Neural cell (in vitro differentiated cells): ENCODE results near the gene PTPDC1. TPM values are rescaled to one million over a fixed set of nuclear protein-coding genes. Genes with fewer than 3 reads are reported as not detected.

Source experiments
- H2AFZ ChIP-seq: fragments of 200-600, 300-800 bp; sonication (generic), shearing (Covaris generic); 2 replicates; pipeline ENCODE4 v1.6.0; 2014; ENCODE audit warnings: low read depth, mild to moderate bottlenecking, antibody characterized with exemption, low read length, moderate library complexity
- H3F3A ChIP-seq: fragments of 200-600 bp; shearing (Covaris generic); 2 replicates; pipeline ENCODE4 v1.6.1; 2016; ENCODE audit warnings: mild to moderate bottlenecking, moderate library complexity, mixed read lengths, antibody characterized with exemption, low read length; ENCODE audit not compliant: insufficient read depth, poor library complexity, severe bottlenecking
- H3K27ac ChIP-seq: fragments of 200-600, 300-800 bp; sonication (generic), shearing (Covaris generic); 2 replicates; pipeline ENCODE4 v1.5.1; 2014; ENCODE audit warnings: mild to moderate bottlenecking, low read length, moderate library complexity
- H3K27me3 ChIP-seq: fragments of 300-800, 200-600 bp; sonication (generic), shearing (Covaris generic); 2 replicates; pipeline ENCODE4 v1.6.0; 2014; ENCODE audit warnings: mild to moderate bottlenecking, low read depth, low read length, moderate library complexity; ENCODE audit not compliant: insufficient read depth
- H3K36me3 ChIP-seq: fragments of 300-800, 200-600 bp; sonication (generic), shearing (Covaris generic); 2 replicates; pipeline ENCODE4 v1.5.1; 2014; ENCODE audit warnings: mild to moderate bottlenecking, antibody characterized with exemption, low read length, moderate library complexity; ENCODE audit not compliant: insufficient read depth
- H3K4me2 ChIP-seq: fragments of 300-800, 200-600 bp; sonication (generic), shearing (Covaris generic); 2 replicates; pipeline ENCODE4 v1.6.0; 2014; ENCODE audit warnings: mild to moderate bottlenecking, low read length
- H3K4me3 ChIP-seq: fragments of 300-800, 200-600 bp; sonication (generic), shearing (Covaris generic); 2 replicates; pipeline ENCODE4 v1.5.1; 2014; ENCODE audit warnings: mild to moderate bottlenecking, low read length, moderate library complexity
- H3K79me2 ChIP-seq: fragments of 200-600 bp; shearing (Covaris generic); replicated peaks from 2 replicates; pipeline ENCODE4 v1.6.0; 2014; ENCODE audit warnings: mild to moderate bottlenecking, low read length, moderate library complexity; ENCODE audit not compliant: insufficient read depth
- H3K9ac ChIP-seq: fragments of 300-800, 200-600 bp; sonication (generic), shearing (Covaris generic); 2 replicates; pipeline ENCODE4 v1.6.1; 2016; ENCODE audit warnings: mild to moderate bottlenecking, low read length, mixed read lengths
- H3K9me2 ChIP-seq: fragments of 200-600 bp; shearing (Covaris generic); 2 replicates; pipeline ENCODE4 v1.6.1; 2016; ENCODE audit warnings: mild to moderate bottlenecking, low read length, mixed read lengths; ENCODE audit not compliant: insufficient read depth
- H3K9me3 ChIP-seq: fragments of 200-600, 300-800 bp; sonication (generic), shearing (Covaris generic); 2 replicates; pipeline ENCODE4 v1.6.1; 2016; ENCODE audit warnings: mild to moderate bottlenecking, mixed run types, low read length, moderate library complexity, mixed read lengths
- H4K20me1 ChIP-seq: fragments of 200-600 bp; shearing (Covaris generic); 2 replicates; pipeline ENCODE4 v1.6.1; 2016; ENCODE audit warnings: mild to moderate bottlenecking, mixed run types; ENCODE audit not compliant: insufficient read depth
- EP300 ChIP-seq: fragments of 450-650 bp; conservative IDR thresholded peaks from 2 replicates; pipeline ENCODE4 v1.6.1; 2014; ENCODE audit warnings: antibody characterized with exemption, mild to moderate bottlenecking, moderate library complexity; ENCODE audit not compliant: poor library complexity, severe bottlenecking
- EZH2 ChIP-seq: fragments of 200-600, 300-800 bp; shearing (Covaris generic), sonication (generic); IDR thresholded peaks from 2 replicates; pipeline ENCODE4 v1.6.1; 2014; ENCODE audit warnings: antibody characterized with exemption, low read length, borderline replicate concordance, mild to moderate bottlenecking; ENCODE audit not compliant: insufficient read depth, poor library complexity, severe bottlenecking
- MXI1 ChIP-seq: fragments of 450-650 bp; conservative IDR thresholded peaks from 2 replicates; pipeline ENCODE4 v1.6.1; 2014; ENCODE audit warnings: antibody characterized with exemption, mild to moderate bottlenecking; ENCODE audit not compliant: poor library complexity, severe bottlenecking
- POLR2AphosphoS5 ChIP-seq: IDR thresholded peaks from 2 replicates; pipeline ENCODE4 v1.6.1; 2012
- RAD21 ChIP-seq: fragments of 450-650 bp; conservative IDR thresholded peaks from 2 replicates; pipeline ENCODE4 v1.6.1; 2014; ENCODE audit warnings: antibody characterized with exemption, mild to moderate bottlenecking, moderate library complexity
- SMC3 ChIP-seq: fragments of 450-650 bp; conservative IDR thresholded peaks from 2 replicates; pipeline ENCODE4 v1.6.1; 2014; ENCODE audit warnings: antibody characterized with exemption, mild to moderate bottlenecking, moderate library complexity; ENCODE audit not compliant: poor library complexity
- TAF1 ChIP-seq: IDR thresholded peaks from 2 replicates; pipeline ENCODE4 v1.6.1; 2012; ENCODE audit warnings: low read depth
- polyA plus RNA-seq: library from polyadenylated mRNA; depleted of rRNA; stranded (reverse); fragments of >200 nt; gene quantifications from 2 replicates; pipeline ENCODE4 v1.2.3, GENCODE V29; 2014
- TF ChIP-seq, protein P1 (sequence below): IDR thresholded peaks from 2 replicates; pipeline ENCODE4 v1.6.1; 2012; ENCODE audit warnings: borderline replicate concordance
- TF ChIP-seq, protein P2 (sequence below): fragments of 450-650 bp; IDR thresholded peaks from 2 replicates; pipeline ENCODE4 v1.5.1; 2014; ENCODE audit warnings: antibody characterized with exemption, mild to moderate bottlenecking, moderate library complexity; ENCODE audit not compliant: poor library complexity, severe bottlenecking

The PTPDC1 gene
- polyA plus RNA-seq, 1 donor from 2014 or later, result 23.7 TPM

DNA sequence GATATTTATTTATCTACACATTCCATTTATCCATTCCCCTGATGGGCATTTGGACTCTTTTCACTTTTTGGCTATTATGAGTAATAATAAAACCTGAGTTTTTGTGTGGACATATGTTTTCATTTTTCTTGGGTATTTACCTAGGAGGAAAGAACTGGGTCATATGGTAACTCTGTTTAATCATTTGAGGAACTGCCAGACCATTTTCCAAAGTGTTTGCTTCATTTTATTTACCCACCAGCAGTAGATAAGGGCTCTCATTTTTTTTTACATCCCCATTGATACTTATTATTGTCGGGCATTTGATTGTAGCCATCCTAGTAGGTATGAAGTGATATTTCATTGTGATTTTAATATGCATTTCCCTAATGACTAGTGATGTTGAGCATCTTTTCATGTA lies 7.7 kb upstream of the PTPDC1 start:
- H4K20me1 ChIP-seq, result no peaks in the 10 kb centered on the region
- no peak overlapping the region for H2AFZ ChIP-seq
- no peaks in the 10 kb centered on the region for H3F3A ChIP-seq
- no peaks in the 10 kb centered on the region for H3K36me3 ChIP-seq
- H3K9me2 ChIP-seq, result no peaks in the 10 kb centered on the region
- TF ChIP-seq, protein P1, sequence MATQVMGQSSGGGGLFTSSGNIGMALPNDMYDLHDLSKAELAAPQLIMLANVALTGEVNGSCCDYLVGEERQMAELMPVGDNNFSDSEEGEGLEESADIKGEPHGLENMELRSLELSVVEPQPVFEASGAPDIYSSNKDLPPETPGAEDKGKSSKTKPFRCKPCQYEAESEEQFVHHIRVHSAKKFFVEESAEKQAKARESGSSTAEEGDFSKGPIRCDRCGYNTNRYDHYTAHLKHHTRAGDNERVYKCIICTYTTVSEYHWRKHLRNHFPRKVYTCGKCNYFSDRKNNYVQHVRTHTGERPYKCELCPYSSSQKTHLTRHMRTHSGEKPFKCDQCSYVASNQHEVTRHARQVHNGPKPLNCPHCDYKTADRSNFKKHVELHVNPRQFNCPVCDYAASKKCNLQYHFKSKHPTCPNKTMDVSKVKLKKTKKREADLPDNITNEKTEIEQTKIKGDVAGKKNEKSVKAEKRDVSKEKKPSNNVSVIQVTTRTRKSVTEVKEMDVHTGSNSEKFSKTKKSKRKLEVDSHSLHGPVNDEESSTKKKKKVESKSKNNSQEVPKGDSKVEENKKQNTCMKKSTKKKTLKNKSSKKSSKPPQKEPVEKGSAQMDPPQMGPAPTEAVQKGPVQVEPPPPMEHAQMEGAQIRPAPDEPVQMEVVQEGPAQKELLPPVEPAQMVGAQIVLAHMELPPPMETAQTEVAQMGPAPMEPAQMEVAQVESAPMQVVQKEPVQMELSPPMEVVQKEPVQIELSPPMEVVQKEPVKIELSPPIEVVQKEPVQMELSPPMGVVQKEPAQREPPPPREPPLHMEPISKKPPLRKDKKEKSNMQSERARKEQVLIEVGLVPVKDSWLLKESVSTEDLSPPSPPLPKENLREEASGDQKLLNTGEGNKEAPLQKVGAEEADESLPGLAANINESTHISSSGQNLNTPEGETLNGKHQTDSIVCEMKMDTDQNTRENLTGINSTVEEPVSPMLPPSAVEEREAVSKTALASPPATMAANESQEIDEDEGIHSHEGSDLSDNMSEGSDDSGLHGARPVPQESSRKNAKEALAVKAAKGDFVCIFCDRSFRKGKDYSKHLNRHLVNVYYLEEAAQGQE, result no peak
- TF ChIP-seq POLR2AphosphoS5 (no peak), EP300 (no peak), TAF1 (no peak), MXI1 (no peak), EZH2 (no peak), RAD21 (no peak), SMC3 (no peak)
- TF ChIP-seq, protein P2, sequence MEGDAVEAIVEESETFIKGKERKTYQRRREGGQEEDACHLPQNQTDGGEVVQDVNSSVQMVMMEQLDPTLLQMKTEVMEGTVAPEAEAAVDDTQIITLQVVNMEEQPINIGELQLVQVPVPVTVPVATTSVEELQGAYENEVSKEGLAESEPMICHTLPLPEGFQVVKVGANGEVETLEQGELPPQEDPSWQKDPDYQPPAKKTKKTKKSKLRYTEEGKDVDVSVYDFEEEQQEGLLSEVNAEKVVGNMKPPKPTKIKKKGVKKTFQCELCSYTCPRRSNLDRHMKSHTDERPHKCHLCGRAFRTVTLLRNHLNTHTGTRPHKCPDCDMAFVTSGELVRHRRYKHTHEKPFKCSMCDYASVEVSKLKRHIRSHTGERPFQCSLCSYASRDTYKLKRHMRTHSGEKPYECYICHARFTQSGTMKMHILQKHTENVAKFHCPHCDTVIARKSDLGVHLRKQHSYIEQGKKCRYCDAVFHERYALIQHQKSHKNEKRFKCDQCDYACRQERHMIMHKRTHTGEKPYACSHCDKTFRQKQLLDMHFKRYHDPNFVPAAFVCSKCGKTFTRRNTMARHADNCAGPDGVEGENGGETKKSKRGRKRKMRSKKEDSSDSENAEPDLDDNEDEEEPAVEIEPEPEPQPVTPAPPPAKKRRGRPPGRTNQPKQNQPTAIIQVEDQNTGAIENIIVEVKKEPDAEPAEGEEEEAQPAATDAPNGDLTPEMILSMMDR, result no peak
- H3K27ac ChIP-seq, result no peak overlapping the region
- no peak overlapping the region for H3K4me2 ChIP-seq
- no peak overlapping the region for H3K9ac ChIP-seq
- no peaks in the 10 kb centered on the region for H3K27me3 ChIP-seq
- no peaks in the 10 kb centered on the region for H3K79me2 ChIP-seq
- no peaks in the 10 kb centered on the region for H3K9me3 ChIP-seq
- H3K4me3 ChIP-seq, result no peak overlapping the region

DNA sequence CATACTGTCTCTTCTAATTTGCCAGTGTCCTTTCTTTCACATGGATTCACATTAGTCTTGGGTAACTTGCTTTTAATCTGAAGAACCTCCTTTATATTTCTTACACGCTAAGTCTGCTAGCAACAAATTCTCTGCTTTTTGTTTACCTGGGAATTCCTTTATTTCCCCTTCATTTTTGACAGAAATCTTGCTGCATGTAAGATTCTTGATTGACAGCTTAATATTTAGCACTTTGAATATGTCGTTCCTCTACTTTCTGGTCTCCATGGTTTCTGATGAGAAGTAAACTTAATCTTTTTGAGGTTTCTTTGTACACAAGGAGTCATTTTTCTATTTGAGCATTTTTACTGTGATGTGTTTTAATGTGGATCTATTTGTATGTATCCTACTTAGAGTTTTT lies 6.2 kb upstream of the PTPDC1 start:
- Histone ChIP-seq H3K79me2 (no peaks in the 10 kb centered on the region), H3K27me3 (no peaks in the 10 kb centered on the region), H2AFZ (no peak overlapping the region), H4K20me1 (no peaks in the 10 kb centered on the region), H3K27ac (peak overlapping the region; percentile 70), H3K36me3 (no peaks in the 10 kb centered on the region), H3K9ac (peak overlapping the region; percentile 6), H3F3A (no peaks in the 10 kb centered on the region), H3K4me3 (peak overlapping the region; percentile 43), H3K9me3 (no peaks in the 10 kb centered on the region), H3K9me2 (no peaks in the 10 kb centered on the region), H3K4me2 (peak overlapping the region; percentile 37)
- TF ChIP-seq EP300, result peak; percentile 80
- TF ChIP-seq, protein P2, result no peak
